GM12892 (cell line): ENCODE measurements around the gene SOX2.

ENCODE experiments used
- POLR2A ChIP-seq: IDR thresholded peaks from 2 replicates; pipeline ENCODE4 v1.6.1; 2011; ENCODE audit warnings: low read depth, low read length, control low read depth
- POLR2AphosphoS5 ChIP-seq: IDR thresholded peaks from 2 replicates; pipeline ENCODE4 v1.6.1; 2011; ENCODE audit warnings: low read depth, low read length, control low read depth
- TAF1 ChIP-seq: IDR thresholded peaks from 2 replicates; pipeline ENCODE4 v1.6.1; 2011; ENCODE audit warnings: low read depth, mild to moderate bottlenecking, control low read depth, low read length, borderline replicate concordance

DNA sequence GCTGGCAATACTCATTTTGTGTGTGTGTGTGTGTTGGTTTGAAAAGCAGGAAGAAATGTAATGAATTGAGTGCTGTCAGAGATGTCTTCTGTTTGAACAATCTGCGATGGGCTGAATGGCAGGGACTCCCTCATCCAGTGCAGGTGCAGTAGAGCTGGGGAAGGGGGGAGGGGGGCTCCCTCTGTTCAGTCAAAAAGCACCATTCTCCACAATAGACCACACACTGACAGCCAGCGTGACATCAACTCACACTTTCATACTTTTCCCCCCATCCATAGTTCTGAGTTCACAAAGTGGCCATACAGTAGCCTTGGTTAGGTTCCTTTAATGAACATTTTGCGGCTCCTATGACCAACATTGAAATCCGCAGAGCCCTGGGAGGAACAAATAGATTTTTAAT lies 10.4 kb downstream of the SOX2 start:
- no peak for TF ChIP-seq TAF1
- no peak for TF ChIP-seq POLR2A
- no peak for TF ChIP-seq POLR2AphosphoS5
